GM18498 (cell line): Measurements from ENCODE around the gene TANC1.
"Not testable (repeated sequence)": the region's sequence is repeated elsewhere in the genome, so short reads cannot be mapped to it uniquely, and the experiment has no call there.

ENCODE experiments used
- ATAC-seq: cut with Tn5 transposase; IDR thresholded peaks from one replicate; pipeline ENCODE4 v1.9.1; 2021; ENCODE audit warnings: mild to moderate bottlenecking, moderate library complexity; ENCODE audit not compliant: unreplicated experiment

TANC1 gene

DNA sequence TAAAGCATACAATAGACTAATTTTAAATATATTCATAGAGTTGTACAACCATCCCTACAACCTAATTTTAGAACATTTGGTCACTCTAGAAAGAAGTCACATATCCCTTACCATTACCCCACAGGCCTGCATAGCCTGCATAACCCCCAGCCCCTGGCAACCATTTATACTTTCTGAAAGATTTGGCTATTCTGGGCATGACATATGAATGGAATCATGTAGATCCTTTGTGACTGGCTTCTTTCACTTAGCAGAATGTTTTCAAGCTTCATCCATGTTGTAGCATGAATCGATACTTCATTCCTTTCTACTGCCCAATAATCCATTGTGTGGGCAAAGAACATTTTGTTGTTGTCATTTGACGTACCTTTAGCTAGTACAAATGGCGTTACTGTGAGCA, 166.5 kb downstream of the TANC1 start:
- ATAC-seq = no peak

DNA sequence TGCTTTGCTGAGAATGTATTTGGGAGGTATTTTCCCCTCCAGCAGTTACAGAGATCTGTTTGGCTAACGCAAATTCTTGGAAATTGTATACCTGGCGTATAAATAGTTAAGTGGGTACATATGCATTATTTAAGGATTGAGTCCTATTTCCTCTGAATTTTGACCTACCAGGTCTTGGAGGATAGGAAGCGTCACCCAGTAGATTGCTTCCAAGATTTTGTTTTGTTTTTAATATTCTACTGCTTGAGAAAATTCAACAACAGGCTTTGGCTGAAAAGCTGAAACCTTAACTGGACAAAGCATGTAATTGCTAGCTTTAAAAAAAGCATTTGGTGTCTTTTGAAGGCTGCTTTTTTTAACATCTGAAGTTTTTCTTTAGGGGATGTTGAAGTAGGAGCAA, 168.0 kb downstream of the TANC1 start:
- no peak for ATAC-seq

DNA sequence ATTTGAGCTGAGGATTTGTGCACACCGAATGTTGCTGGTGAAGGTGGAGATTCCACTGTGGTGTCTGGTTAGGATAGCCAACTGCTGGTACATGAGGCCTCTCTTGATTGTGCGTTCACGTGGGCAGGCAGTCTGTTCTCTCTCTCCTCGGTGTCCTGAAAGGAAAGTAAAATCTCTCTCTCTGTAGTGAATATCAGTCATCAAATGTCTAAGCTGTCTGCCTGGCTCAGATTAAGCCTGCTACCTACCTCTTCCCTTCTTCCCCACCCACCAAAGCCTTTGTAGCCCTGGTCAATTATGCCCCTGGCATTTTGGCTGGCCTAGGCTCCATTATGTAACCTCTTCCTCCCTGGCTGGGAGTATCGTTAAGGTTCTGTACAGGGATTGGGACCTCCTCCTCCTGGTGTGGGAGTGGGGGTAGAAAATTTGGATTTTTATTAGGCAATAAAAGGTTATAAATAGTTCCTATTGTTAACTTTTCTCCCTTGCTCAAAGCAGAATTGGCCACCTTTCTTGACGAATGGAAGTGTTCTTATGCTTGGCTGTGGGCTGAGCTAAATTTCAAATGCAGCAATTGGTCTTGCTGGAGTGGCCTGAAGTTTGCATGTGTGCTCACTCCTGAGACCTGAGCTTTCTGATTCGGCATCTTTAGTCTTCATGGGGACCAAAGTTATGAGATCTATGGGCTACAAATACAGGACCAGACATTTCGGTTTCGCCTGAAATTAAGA, 169.2 kb downstream of the TANC1 start:
- no peak for ATAC-seq

DNA sequence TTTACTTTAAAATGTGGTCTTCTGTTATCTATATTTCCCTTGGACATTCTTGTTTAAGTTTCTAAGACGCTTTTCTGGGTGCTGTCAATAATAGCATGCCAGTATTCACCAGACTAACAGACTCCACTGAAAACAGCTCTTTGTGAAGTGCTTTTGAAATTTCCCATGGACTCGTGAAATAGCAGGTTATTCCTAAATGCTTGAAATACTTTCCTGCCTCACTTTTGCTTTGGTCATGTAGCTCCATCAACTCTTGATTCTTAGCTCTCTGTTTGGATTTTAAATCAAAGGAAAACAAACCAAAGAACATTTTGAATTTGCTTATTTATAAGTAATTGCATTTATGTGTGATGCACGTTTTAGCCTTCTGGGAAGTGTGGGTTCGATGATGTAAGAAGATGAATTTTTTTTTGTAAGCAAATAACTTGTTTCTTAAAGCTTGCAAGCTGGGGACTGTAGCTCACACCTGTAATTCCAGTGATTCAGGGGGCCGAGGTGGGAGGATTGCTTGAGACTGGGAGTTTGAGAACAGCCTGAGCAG, 170.3 kb downstream of the TANC1 start:
- no peak for ATAC-seq

DNA sequence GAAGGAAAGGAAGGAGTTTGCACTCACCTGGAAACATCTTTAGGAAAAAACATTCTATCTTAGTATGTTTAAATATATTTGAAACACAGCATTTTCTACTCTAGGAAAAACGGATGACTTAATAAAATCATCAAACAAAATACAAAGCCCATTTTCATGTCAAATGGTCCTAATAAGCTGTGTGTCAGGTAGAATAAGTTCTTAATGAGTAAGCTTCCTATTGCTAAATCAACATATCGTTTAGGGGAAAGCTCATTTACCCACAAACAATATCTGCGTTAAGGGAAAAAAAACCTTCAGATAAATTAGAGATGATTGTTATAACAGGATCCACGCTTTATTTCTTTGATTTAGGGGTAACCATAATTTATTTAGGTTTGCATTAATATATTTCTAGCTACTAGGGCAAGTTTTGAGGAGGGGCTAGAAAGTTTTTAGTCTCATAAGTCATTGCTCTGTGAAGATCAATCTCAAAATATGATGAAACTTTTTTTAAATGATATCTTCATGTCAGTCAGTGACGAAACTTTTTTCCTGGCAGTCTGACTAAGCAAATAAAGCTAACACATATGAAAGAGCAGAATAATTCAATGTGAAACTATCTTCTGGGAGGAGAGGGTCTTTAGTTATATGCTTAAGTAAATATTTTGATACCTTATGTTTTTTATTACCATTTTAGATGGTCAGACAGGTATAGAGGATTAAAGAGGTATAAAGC, 170.9 kb downstream of the TANC1 start:
- no peak for ATAC-seq

DNA sequence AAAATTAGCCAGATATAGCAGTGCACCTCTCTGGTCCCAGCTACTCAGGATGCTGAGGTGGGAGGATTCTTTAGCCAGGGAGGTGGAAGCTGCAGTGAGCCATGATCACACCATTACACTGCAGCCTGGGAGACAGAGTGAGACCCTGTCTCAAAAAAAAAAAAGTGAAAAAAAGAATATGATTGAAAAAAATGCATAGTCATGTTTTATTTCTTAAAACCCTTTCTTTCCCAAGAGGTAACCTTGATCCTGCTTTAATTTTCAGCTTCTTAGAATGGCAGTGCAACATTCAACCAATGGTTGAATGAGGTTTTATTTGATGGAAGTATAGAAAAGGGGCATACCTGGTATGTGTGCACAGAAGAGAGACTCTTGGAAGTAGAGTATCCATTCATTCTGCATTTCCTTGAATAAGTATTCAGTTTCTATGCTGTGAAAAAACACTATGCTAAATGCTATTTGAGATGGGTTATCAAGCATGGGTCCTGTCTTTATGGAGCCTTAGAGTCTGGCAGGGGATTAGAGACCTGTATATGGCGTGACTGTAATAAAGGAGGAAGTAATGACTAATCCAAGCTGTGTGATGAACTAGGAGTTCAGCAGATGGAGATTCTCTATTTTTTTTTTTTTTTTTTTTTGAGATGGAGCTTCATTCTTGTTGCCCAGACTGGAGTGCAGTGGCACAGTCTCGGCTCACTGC, 171.8 kb downstream of the TANC1 start:
- no peak for ATAC-seq

DNA sequence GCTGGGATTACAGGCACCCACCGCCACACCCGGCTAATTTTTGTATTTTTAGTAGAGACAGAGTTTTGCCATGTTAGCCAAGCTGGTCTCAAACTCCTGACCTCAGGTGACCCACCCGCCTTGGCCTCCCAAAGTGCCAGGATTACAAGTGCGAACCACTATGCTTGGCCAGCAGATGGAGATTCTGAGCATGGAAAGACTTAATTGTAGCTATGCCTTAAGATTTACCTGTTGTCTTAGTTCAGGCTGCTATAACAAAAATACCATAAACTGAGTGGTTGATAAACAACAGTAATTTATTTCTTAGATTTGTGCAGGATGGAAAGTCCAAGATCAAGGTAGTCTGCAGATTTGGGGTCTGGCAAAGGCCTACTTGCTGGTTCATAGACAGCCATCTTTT, 172.4 kb downstream of the TANC1 start:
- ATAC-seq = not testable (repeated sequence)

DNA sequence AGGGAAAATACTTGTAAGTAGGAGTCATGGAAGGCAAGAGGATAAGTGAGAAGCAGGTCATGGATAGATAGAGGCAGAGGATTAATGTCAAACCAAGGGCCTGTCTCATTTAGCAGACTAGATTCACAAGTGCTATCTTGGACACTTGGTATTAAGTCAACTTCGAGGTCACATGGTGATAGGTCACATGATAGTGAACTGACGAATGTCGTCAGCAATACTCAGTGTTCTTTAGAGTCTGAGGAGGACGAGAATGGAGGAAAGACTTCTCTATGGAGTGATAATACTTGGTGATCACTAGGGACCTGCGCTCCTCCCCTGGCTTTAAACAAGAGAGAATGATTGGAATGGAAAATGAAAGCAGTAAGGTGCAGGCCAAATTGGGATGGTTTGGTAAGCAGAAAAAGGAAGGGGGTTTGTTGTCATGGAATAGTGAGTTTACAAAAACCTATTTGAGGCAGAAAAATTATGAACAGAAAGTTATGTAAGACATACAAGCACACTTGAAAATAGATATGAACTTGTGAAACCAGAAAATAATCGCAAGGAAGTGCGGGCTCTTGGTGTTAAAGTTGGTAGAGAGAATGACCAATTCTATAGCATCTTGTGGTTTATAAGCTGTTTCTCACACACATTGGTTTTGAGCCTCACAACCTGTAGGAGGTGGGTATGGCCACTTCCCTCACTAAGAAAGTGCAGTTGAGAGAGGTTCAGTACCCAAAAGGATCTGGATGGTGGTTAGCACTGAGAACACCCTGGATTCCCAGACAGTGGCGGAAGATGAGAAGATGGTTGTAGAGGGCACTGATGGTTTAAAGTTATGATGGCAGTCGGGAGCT, 176.6 kb downstream of the TANC1 start:
- peak; percentile 85 for ATAC-seq

DNA sequence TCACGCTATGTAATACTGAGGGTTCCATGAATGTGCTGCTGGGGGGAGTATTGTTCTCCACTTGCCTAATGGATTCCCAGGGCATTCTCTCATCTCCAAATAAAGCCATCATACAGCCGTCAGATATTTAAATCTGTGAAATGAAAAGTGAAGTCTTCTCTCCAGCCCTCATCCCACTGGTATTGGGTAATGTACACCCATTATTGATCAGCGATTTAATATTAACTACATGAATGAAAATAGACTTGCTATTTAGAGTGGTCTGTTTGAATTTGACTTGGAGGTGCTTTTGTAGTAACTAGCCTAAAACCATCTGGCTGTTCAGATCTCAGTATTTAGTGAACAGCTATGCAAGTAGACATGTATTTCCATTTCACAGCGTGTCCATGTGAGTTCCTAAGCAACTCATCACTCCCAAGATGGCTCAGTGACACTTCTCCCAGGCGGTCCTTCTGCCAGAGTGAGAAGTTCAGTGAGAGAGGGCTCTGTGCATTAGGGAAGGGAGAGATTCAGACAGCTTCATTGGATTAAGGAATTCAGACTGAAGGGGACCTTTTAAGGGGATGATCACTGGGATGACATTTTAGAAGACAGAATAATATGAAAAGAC, 177.4 kb downstream of the TANC1 start:
- no peak for ATAC-seq

DNA sequence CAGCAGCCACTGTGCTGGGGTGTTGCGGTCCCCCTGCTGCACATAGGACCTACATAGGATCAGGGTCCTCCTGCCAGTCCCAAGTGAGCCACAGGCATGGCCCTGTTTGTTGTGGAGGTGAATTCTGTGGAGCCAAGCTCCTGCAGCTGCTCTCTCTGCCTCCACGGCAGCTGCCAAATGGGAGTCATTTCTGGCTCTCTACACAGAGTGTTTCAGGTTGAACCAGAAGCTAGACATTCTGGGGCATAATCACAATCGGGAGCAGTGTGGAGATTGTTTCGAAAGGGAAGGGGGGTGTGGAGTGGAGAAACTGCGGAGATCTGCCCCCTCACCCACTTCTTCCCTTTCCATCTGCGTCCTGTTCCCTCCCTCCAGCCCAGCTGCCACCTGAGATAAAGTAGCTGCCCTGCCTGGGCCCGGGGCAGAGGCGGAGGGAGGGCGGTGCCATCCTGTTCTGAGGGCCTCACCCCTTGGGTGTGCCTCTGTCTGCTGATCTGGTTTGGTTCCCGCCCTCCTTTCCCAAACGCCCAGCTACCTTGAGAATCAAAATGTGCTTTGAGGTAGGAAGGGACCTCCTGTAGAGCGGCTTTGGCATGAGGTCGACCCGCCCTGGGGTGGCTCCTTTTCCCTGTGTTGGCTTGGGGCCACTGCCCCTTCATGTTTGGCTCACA, 178.7 kb downstream of the TANC1 start:
- no peak for ATAC-seq

DNA sequence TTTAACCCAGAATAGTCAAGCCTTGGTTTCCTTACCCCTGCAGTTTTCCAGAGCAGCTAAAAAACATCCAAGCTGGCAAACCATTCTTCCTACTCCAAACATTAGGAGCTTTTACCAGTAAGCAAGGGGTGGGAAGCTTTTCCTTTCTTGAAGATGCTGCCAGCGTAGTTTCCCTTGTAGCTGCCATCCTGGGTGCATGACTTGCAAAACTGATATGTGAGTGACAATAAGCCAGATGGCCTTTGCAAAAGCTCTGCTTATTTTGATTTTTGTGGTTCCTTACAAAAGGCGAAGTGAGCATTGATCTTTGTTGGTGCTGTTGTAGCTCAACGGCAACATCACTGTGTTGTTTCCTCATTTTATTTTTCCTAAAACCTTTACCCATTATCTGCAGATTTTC, 179.2 kb downstream of the TANC1 start:
- no peak for ATAC-seq

DNA sequence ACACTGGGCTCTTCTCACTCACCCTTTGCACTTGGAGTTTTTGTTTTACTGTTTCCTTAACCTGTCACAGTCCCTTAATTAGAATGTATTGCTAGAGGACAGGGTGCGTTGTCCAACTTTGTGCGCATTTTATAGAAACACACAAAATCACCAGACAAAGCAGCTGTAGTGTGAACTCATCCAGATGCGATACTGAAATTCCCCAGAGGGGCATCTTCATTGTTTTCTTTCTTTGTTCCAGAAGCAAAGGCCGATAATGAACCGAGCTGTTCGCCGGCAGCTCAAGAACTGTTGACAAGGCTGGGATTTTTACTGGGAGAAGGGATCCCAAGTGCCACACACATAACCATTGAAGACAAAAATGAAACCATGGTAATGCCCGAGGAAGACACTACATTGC, 180.5 kb downstream of the TANC1 start:
- no peak for ATAC-seq

DNA sequence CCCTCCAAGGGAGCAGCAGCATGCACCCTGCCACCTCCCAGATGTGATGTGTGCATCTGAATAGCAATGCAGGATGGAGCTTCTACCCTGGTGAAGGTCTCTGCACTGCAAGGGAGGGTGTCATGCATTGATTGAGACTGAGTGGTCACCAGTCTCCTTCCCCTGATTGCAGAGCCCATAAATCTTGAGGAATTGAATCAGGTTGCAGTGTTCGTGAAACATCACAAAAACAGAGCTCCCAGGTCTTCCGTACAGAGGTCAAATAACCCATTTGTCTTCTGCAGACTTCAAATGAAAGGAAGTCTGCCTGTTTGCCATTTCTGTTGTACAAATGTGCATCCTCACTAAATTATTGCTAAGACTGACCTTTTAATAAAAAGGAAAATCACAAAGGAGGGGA, 181.3 kb downstream of the TANC1 start:
- no peak for ATAC-seq

DNA sequence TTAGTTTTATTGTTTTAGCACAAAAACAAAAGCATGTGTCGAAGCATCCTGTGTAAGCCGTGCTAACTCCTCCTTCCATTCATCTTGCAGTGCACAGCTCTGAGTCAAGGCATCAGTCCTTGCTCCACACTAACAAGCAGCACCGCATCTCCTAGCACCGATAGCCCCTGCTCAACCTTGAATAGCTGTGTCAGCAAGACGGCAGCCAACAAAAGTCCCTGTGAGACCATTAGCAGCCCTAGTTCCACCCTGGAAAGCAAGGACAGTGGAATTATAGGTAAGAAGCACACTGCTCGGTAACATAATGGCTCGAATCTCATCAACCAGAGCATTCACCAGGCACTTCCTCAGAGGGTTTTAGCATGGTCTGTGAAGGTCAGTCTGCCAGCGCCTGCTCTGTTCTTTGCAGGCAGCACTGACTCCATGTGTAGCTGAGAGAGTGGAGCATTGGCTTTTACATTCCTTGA, 181.9 kb downstream of the TANC1 start:
- ATAC-seq = no peak

DNA sequence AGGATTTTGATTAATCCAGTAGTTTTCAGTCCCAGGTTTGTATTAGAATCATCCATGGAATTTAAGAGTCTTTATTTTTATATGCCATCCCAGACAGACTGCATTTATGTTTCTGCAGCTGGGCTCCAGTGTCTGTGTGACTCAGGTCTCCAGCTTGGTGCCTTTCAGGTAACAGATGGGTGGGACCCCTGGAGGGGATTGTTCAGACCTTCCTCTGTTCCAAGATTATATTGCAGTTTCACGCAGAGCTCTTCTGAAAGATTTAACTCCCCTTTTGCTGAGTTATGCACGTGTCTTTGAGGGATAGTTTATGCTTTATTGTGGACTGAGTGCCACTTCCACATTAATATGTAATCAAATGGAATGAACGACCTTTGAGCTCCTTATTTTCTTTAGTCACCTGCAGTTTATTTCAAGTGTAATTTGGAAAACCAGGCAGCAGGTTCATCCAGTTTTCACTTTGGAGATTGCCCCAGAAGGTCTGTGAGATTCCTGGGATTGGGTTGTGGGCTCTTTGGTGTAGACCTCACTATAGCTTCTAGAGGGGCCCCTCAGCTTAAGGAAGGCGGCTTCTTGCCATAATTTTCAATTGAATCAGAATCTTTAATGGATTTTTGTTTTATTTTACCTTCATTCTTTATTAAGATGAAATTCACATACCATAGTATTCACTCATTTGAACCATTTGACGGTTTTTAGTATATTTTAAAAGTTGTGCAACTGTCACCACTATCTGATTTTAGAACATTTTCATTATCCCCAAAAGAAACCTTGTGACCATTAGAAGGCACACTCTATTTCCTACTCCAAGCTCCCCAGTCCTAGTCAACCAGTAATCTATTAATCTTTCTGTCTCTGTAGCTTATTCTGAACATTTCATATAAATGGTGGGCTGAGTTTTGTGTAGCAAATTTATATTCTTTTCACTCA, 183.0 kb downstream of the TANC1 start:
- ATAC-seq = no peak

DNA sequence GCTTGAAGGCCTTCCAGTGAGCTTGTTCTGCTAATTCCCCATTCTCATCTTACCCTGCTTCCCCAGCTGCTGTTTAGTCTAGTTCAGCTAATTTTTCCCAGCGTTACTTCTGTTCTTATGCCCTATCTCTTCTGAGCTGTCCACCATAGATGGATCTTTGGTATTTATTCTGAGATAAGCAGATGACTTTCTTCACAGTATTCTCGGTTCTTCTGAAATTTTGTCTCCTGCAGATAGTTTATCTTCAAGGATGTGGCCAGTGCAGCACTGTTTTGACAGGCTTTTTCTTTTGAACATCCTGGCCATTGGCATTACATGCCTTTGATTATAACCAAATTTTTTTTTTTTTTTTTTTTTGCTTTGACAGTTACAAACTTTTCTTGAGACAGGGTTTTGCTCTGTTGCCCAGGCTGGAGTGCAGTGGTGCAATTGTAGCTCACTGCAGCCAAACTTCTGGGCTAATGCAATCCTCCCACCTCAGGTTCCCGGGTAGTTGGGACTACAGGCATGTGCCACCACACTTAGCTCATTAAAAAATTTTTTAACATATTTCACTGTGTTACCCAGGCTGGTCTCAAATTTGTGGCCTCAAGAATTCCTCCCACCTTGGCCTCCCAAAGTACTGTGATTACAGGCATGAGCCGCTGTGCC, 183.8 kb downstream of the TANC1 start:
- no peak for ATAC-seq

DNA sequence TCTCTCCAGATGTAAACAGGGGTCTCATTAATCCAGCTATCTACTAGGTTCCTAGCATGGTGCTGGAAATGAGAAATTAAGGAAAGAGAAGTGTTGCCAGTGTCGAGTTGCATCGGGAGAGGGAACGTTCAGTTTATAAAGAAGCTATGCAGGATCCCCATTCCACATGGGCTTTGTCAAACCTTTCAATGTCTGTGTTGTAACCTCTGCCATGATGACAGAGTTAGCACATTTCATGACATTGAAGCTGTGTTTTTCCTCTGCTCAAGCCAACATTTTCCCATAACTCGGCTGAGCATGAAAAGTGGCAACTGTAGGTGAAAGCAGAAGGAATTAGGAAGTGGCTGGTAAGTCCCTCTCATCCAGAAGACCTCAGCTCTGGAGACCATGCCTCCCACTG, 184.6 kb downstream of the TANC1 start:
- ATAC-seq = no peak

DNA sequence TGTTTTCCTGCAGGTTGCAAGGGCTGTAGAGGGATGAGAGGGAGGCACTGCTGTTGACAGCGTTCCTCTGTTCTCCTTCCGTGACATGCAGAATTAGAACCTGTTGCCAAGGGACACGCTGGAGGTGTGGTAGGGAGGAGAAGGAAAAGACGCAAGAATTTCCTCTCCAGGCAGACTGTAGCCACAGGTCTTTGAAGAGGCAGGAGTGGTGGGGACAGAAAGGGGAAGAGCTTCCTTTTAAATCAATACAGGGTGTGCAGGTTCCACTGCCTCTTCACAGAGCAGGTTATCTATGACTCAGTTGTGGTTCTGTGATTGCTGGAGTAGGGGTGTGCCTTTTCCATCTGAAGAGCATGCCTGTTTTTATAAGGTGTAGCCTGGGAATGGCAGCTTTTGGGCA, 185.0 kb downstream of the TANC1 start:
- ATAC-seq = no peak
